ENCODE data around the gene KIF5C.

- TF ChIP-seq NR1H2 (CRISPR knock-in tag; IDR thresholded peaks at IDR 0.05; ENCODE audit: borderline replicate concordance, low read depth) (no peak), KDM1A (CRISPR knock-in tag; IDR thresholded peaks at IDR 0.05) (no peak), STAT6 (CRISPR knock-in tag; IDR thresholded peaks at IDR 0.05; ENCODE audit: borderline replicate concordance) (no peak), ZNF724P (CRISPR knock-in tag; IDR thresholded peaks at IDR 0.05; ENCODE audit: borderline replicate concordance) (no peak), CBX1 (IDR thresholded peaks at IDR 0.05; ENCODE audit: low read depth) (no peak), CTCF (CRISPR knock-in tag; IDR thresholded peaks at IDR 0.05) (no peak), ZNF800 (CRISPR knock-in tag; IDR thresholded peaks at IDR 0.05) (no peak), RBM22 (optimal IDR thresholded peaks at IDR 0.05; ENCODE audit: low read length) (no peak), ZNF746 (CRISPR knock-in tag; IDR thresholded peaks at IDR 0.05) (no peak), CREM (IDR thresholded peaks at IDR 0.05) (no peak), CREM (CRISPR knock-in tag; IDR thresholded peaks at IDR 0.05) (no peak), PAXIP1 (CRISPR knock-in tag; conservative IDR thresholded peaks at IDR 0.05) (no peak), ZC3H4 (CRISPR knock-in tag; IDR thresholded peaks at IDR 0.05; ENCODE audit: borderline replicate concordance) (no peak), HNRNPLL (IDR thresholded peaks at IDR 0.05; ENCODE audit: low read depth, low read length, poor library complexity, severe bottlenecking) (no peak), ZNF432 (CRISPR knock-in tag; IDR thresholded peaks at IDR 0.05; ENCODE audit: borderline replicate concordance) (no peak)
These were observed at the start of gene KIF5C for GRCh38 chr2:148874868-148875341.
